Endothelial cell of umbilical vein (primary cell): Measurements from ENCODE around the gene GDNF. TPM values are rescaled to one million over a fixed set of nuclear protein-coding genes. Genes with fewer than 3 reads are reported as not detected.

ENCODE experiments used
- BruUV-seq: library from RNA; stranded (reverse); fragments of 400-500 nt; replicated peaks from 2 replicates; lab custom pipeline; 2021; lab: Mats Ljungman, UMichigan
- CTCF ChIA-PET: fragments of 300-600, 350-600 bp; sonication (Branson Sonifier 250); formaldehyde crosslinking; loops from one replicate; lab custom pipeline; 2021; ENCODE audit warnings: antibody characterized with exemption, inconsistent platforms; lab: Charles Lee
- POLR2A ChIA-PET: fragments of 300-600, 350-600 bp; sonication (Branson Sonifier 250); formaldehyde crosslinking; loops from one replicate; lab custom pipeline; 2021; ENCODE audit warnings: antibody characterized with exemption, inconsistent platforms; lab: Charles Lee
- DNase-seq: peaks from one replicate; pipeline ENCODE4 v3.0.0-alpha.2; 2011; ENCODE audit warnings: low read depth, low spot score
- FAIRE-seq: peaks from 2 replicates; lab custom pipeline; 2011; peaks lifted over from hg19 to GRCh38; lab: Jason Lieb, UNC
- H2AFZ ChIP-seq: 2 replicates; pipeline ENCODE4 v1.6.0; 2012; ENCODE audit warnings: low read depth, low read length, control low read depth, inconsistent platforms
- H3K27ac ChIP-seq: 2 replicates; pipeline ENCODE4 v1.5.1; 2011; ENCODE audit warnings: low read depth, mild to moderate bottlenecking, control low read depth, low read length, moderate library complexity; ENCODE audit not compliant: insufficient read depth
- H3K27me3 ChIP-seq, 2 experiments: 2 replicates each; pipeline versions ENCODE4 v1.6.0 to v1.6.1; 2011; ENCODE audit warnings: low read length in 2 of 2, mixed read lengths in 1 of 2; ENCODE audit not compliant: control insufficient read depth in 2 of 2, insufficient read depth in 2 of 2
- H3K36me3 ChIP-seq, 2 experiments: 2 replicates in 1 of 2; 3 replicates in 1 of 2; pipeline ENCODE4 v1.5.1; 2011; ENCODE audit warnings: low read length in 2 of 2, mild to moderate bottlenecking in 1 of 2, moderate library complexity in 1 of 2; ENCODE audit not compliant: control insufficient read depth in 2 of 2, insufficient read depth in 2 of 2; ENCODE audit errors: extremely low read depth in 1 of 2
- H3K4me1 ChIP-seq: 3 replicates; pipeline ENCODE4 v1.5.1; 2011; ENCODE audit warnings: mild to moderate bottlenecking, low read length; ENCODE audit not compliant: control insufficient read depth, insufficient read depth; ENCODE audit errors: extremely low read depth
- H3K4me2 ChIP-seq: 2 replicates; pipeline ENCODE4 v1.6.1; 2011; ENCODE audit warnings: low read length, control low read depth, mixed read lengths; ENCODE audit not compliant: insufficient read depth
- H3K4me3 ChIP-seq, 3 experiments: fragments of 200-600 bp in 1 of 3; sonication (generic), shearing (Covaris generic) in 1 of 3; replicated peaks in 1 of 3; 2 replicates each; pipeline ENCODE4 v1.5.1; 2011 to 2016; ENCODE audit warnings: control low read depth in 3 of 3, low read length in 3 of 3, mild to moderate bottlenecking in 2 of 3, inconsistent platforms in 1 of 3, low read depth in 1 of 3, moderate library complexity in 1 of 3; ENCODE audit not compliant: insufficient read depth in 1 of 3
- H3K79me2 ChIP-seq: 2 replicates; pipeline ENCODE4 v1.6.0; 2012; ENCODE audit warnings: low read length, inconsistent platforms; ENCODE audit not compliant: control insufficient read depth, insufficient read depth
- H3K9ac ChIP-seq: replicated peaks from 2 replicates; pipeline ENCODE3; 2011; ENCODE audit warnings: low read length, control low read depth; ENCODE audit not compliant: insufficient read depth; ENCODE audit errors: extremely low read depth
- H3K9me1 ChIP-seq: replicated peaks from 3 replicates; pipeline ENCODE4 v1.6.0; 2011; ENCODE audit warnings: mild to moderate bottlenecking, low read length; ENCODE audit not compliant: control insufficient read depth, insufficient read depth; ENCODE audit errors: extremely low read depth
- H3K9me3 ChIP-seq: replicated peaks from 2 replicates; pipeline ENCODE4 v1.5.1; 2012; ENCODE audit warnings: low read length, inconsistent platforms; ENCODE audit not compliant: control insufficient read depth, insufficient read depth
- H4K20me1 ChIP-seq: replicated peaks from 2 replicates; pipeline ENCODE3; 2011; ENCODE audit warnings: mild to moderate bottlenecking, low read length; ENCODE audit not compliant: control insufficient read depth, insufficient read depth; ENCODE audit errors: extremely low read depth
- EZH2 ChIP-seq: IDR thresholded peaks from 2 replicates; pipeline ENCODE4 v1.6.1; 2012; ENCODE audit warnings: borderline replicate concordance, low read depth, mild to moderate bottlenecking, moderate library complexity, low read length, inconsistent platforms; ENCODE audit not compliant: severe bottlenecking
- FOS ChIP-seq: IDR thresholded peaks from 2 replicates; pipeline ENCODE4 v1.6.1; 2011; ENCODE audit warnings: mild to moderate bottlenecking, low read length, moderate library complexity, borderline replicate concordance; ENCODE audit not compliant: insufficient read depth
- GATA2 ChIP-seq: IDR thresholded peaks from 2 replicates; pipeline ENCODE4 v1.7.0; 2011; ENCODE audit warnings: low read depth, mild to moderate bottlenecking, moderate library complexity, mixed read lengths, low read length; ENCODE audit not compliant: insufficient read length, insufficient read depth
- JUN ChIP-seq: IDR thresholded peaks from 2 replicates; pipeline ENCODE4 v1.6.1; 2011; ENCODE audit warnings: borderline replicate concordance, low read depth; ENCODE audit not compliant: insufficient read length, insufficient read depth
- MYC ChIP-seq: IDR thresholded peaks from one replicate; pipeline ENCODE4 v1.6.1; 2011; ENCODE audit warnings: mild to moderate bottlenecking, low read depth, low read length
- POLR2A ChIP-seq: IDR thresholded peaks from 2 replicates; pipeline ENCODE4 v1.6.1; 2012; ENCODE audit warnings: low read depth, mild to moderate bottlenecking, control low read depth, low read length
- POLR2AphosphoS5 ChIP-seq: IDR thresholded peaks from 2 replicates; pipeline ENCODE4 v1.6.1; 2012; ENCODE audit warnings: low read depth, mild to moderate bottlenecking, control low read depth, low read length, moderate library complexity; ENCODE audit not compliant: insufficient read depth
- dilution Hi-C: fragments of 300-500 bp; cut with MboI; formaldehyde crosslinking; loops from one replicate; pipeline ENCODE4 v1.15.0; 2019; ENCODE audit warnings: low sequenced_read_pairs; ENCODE audit not compliant: extremely low pct_ligation_motif_present
- intact Hi-C: fragments of 100-400 bp; cut with micrococcal nuclease; formaldehyde crosslinking; loops from one replicate; pipeline ENCODE4 v1.10.0; 2022
- polyA plus RNA-seq, 4 experiments: library from polyadenylated mRNA; depleted of rRNA in 3 of 4; stranded (reverse) in 3 of 4; unstranded in 1 of 4; fragments of >200 nt; gene quantifications; 2 replicates each; pipeline versions ENCODE4 v1.2.1 to v1.2.3, GENCODE V29; 2011 to 2012; ENCODE audit warnings: missing spikeins in 1 of 4
- total RNA-seq: library from RNA; stranded (reverse); gene quantifications from 2 replicates; pipeline ENCODE4 v1.2.3, GENCODE V29; 2021
- TF ChIP-seq, protein P1 (sequence below), 2 donors: IDR thresholded peaks; 1 replicate in 1 of 2; 2 replicates in 1 of 2; pipeline ENCODE4 v1.5.1; 2011; ENCODE audit warnings: low read length in 2 of 2, mild to moderate bottlenecking in 2 of 2, moderate library complexity in 2 of 2, control low read depth in 1 of 2, inconsistent platforms in 1 of 2, low read depth in 1 of 2; ENCODE audit not compliant: insufficient read depth in 1 of 2; ENCODE audit errors: extremely low read depth in 1 of 2
- TF ChIP-seq, protein P2 (sequence below): IDR thresholded peaks from 2 replicates; pipeline ENCODE4 v1.6.1; 2011; ENCODE audit not compliant: insufficient read depth, insufficient read length

GDNF gene
- total and polyA plus RNA-seq, 2 donors (not counting 3 experiments of a cell fraction or from before 2014, with no cell fraction given) = not detected

DNA sequence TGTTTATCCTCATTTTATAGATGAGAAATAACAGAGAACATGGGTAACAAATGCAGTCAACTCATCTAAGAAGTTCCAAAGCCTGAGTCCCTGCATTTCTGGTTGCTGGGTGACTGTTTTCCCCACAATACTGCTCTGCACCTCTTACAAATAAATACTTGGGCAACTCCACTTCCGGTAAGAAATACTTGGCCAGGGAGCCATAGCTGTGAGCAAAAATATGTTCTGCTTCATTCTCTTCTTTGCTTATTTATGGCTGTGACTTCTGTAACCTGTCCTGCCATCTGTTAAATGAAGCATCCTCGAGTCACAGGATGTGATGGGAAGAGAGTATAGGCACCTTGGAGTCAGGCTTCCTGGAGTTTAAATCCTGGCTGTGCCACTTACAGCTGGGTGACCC lies 49.9 kb downstream of the GDNF start:
- H2AFZ ChIP-seq = no peak overlapping the region
- dilution Hi-C loops (no loop called here), intact Hi-C loops (no loop called here)
- TF ChIP-seq FOS (no peak), POLR2AphosphoS5 (no peak), POLR2A (no peak), EZH2 (no peak)
- TF ChIP-seq, protein P1, sequence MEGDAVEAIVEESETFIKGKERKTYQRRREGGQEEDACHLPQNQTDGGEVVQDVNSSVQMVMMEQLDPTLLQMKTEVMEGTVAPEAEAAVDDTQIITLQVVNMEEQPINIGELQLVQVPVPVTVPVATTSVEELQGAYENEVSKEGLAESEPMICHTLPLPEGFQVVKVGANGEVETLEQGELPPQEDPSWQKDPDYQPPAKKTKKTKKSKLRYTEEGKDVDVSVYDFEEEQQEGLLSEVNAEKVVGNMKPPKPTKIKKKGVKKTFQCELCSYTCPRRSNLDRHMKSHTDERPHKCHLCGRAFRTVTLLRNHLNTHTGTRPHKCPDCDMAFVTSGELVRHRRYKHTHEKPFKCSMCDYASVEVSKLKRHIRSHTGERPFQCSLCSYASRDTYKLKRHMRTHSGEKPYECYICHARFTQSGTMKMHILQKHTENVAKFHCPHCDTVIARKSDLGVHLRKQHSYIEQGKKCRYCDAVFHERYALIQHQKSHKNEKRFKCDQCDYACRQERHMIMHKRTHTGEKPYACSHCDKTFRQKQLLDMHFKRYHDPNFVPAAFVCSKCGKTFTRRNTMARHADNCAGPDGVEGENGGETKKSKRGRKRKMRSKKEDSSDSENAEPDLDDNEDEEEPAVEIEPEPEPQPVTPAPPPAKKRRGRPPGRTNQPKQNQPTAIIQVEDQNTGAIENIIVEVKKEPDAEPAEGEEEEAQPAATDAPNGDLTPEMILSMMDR (IDR thresholded peaks at IDR 0.05; ENCODE audit: extremely low read depth in 1 of 2, insufficient read depth in 1 of 2, low read depth in 1 of 2, low read length in 2 of 2) = no peak
- no peak overlapping the region for H3K9ac ChIP-seq
- DNase-seq = no peak
- H3K36me3 ChIP-seq = no peaks in the 10 kb centered on the region
- H3K4me1 ChIP-seq = no peaks in the 10 kb centered on the region
- no peaks in the 10 kb centered on the region for H4K20me1 ChIP-seq
- CTCF ChIA-PET = no interaction called here
- H3K9me1 ChIP-seq = no peaks in the 10 kb centered on the region
- BruUV-seq = no TSS peak
- no peaks in the 10 kb centered on the region for H3K79me2 ChIP-seq
- no peak for FAIRE-seq
- H3K9me3 ChIP-seq = no peaks in the 10 kb centered on the region
- H3K27me3 ChIP-seq = peaks cover 0 to 3% of the 10 kb centered on the region in 2 experiments
- POLR2A ChIA-PET = no interaction called here
- no peak overlapping the region for H3K27ac ChIP-seq
- H3K4me3 ChIP-seq = no peak overlapping the region
- H3K4me2 ChIP-seq = no peak overlapping the region

DNA sequence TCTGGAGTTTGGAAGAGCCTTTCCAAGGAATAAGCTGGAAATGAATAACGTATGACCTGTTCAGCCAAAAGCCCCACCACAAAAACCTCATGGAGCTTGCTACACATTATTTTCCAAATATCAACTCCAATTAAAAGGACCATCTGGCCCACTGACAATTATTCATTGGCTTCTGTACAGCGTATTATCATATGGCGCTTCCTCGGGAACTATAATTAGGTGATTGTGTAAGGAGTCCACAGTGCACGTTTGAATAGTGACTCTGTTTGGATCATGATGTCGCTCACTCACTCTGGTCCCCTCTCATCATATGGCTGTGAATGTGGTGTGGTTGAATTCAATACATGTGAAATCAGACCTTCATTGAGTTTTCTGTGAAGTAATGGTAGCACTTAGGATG lies 52.1 kb downstream of the GDNF start:
- CTCF ChIA-PET = no interaction called here
- BruUV-seq = no TSS peak
- no peaks in the 10 kb centered on the region for H3K4me1 ChIP-seq
- no peaks in the 10 kb centered on the region for H3K9me1 ChIP-seq
- H3K79me2 ChIP-seq = no peaks in the 10 kb centered on the region
- FAIRE-seq = no peak
- H3K27me3 ChIP-seq = peaks cover 2 to 3% of the 10 kb centered on the region in 2 experiments
- H4K20me1 ChIP-seq = no peaks in the 10 kb centered on the region
- no peak overlapping the region for H3K4me3 ChIP-seq
- no peak for DNase-seq
- no peak overlapping the region for H3K4me2 ChIP-seq
- TF ChIP-seq EZH2 = no peak
- TF ChIP-seq POLR2AphosphoS5 = no peak
- no peak for TF ChIP-seq POLR2A
- TF ChIP-seq MYC = no peak
- no peak for TF ChIP-seq JUN
- TF ChIP-seq, protein P2, sequence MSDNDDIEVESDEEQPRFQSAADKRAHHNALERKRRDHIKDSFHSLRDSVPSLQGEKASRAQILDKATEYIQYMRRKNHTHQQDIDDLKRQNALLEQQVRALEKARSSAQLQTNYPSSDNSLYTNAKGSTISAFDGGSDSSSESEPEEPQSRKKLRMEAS = no peak
- TF ChIP-seq, protein P1 (IDR thresholded peaks at IDR 0.05; ENCODE audit: extremely low read depth in 1 of 2, insufficient read depth in 1 of 2, low read depth in 1 of 2, low read length in 2 of 2) = no peak
- no peak for TF ChIP-seq FOS
- no peak for TF ChIP-seq GATA2
- H3K9me3 ChIP-seq = no peaks in the 10 kb centered on the region
- no peaks in the 10 kb centered on the region for H3K36me3 ChIP-seq
- dilution Hi-C loops (no loop called here), intact Hi-C loops (no loop called here)
- POLR2A ChIA-PET = no interaction called here
- H3K27ac ChIP-seq = no peak overlapping the region
- no peak overlapping the region for H2AFZ ChIP-seq
- no peak overlapping the region for H3K9ac ChIP-seq
